Measurements from ENCODE around the gene ACAP2.
"Not testable (repeated sequence)": the region's sequence is repeated elsewhere in the genome, so short reads cannot be mapped to it uniquely, and the experiment has no call there.

Gene ACAP2

GRCh38 chr3:195291121-195291520, 151.7 kb downstream of the ACAP2 start:
- Histone ChIP-seq H3K79me1 (replicated peaks; ENCODE audit: low read length, poor library complexity, severe bottlenecking) (peaks cover 2% of the 10 kb centered on the region), H2BK5ac (ENCODE audit: low read depth, low read length, poor library complexity, severe bottlenecking) (no peak overlapping the region), H3K4ac (ENCODE audit: low read depth in 1 of 2, low read length in 2 of 2) (no peak overlapping the region), H2BK120ac (ENCODE audit: low read depth, low read length) (no peak overlapping the region), H3K27me3 (ENCODE audit: control insufficient read depth in 1 of 2, insufficient read depth in 1 of 2, low read length in 2 of 2) (no peaks in the 10 kb centered on the region), H3K9me3 (ENCODE audit: control insufficient read depth, low read length) (no peaks in the 10 kb centered on the region), H3K18ac (ENCODE audit: low read depth in 1 of 2, low read length in 2 of 2) (no peak overlapping the region), H3K27ac (ENCODE audit: low read length, poor library complexity, severe bottlenecking) (no peak overlapping the region), H4K8ac (ENCODE audit: low read length) (no peak overlapping the region), H3K23ac (ENCODE audit: low read length in 2 of 2) (no peak overlapping the region), H3K4me3 (ENCODE audit: insufficient read depth in 1 of 2, low read depth in 1 of 2, low read length in 2 of 2) (no peak overlapping the region), H3K4me2 (ENCODE audit: low read length, poor library complexity, severe bottlenecking) (no peak overlapping the region), H3K9ac (ENCODE audit: low read length) (no peak overlapping the region), H2BK12ac (ENCODE audit: low read length in 2 of 2) (no peak overlapping the region), H2AFZ (ENCODE audit: low read depth, low read length) (no peak overlapping the region), H3K14ac (ENCODE audit: low read length in 2 of 2) (no peak overlapping the region), H2BK15ac (ENCODE audit: low read depth, poor library complexity, severe bottlenecking) (no peak overlapping the region), H4K91ac (ENCODE audit: low read length) (no peak overlapping the region), H3K4me1 (ENCODE audit: control insufficient read depth, insufficient read depth, low read depth, low read length) (no peaks in the 10 kb centered on the region), H2AK5ac (ENCODE audit: low read length, severe bottlenecking) (no peak overlapping the region), H3K36me3 (ENCODE audit: control insufficient read depth in 1 of 2, insufficient read depth in 2 of 2, low read depth in 1 of 2, low read length in 2 of 2) (peaks cover 14 to 77% of the 10 kb centered on the region in 2 experiments)
- no CpG with 5 or more reads among the region's 1 CpG for WGBS
- no peak for DNase-seq

- H3K4me2 ChIP-seq (ENCODE audit: low read length, poor library complexity, severe bottlenecking); H2BK120ac ChIP-seq (ENCODE audit: low read depth, low read length); H3K9ac ChIP-seq (ENCODE audit: low read length); DNase-seq; H3K18ac ChIP-seq (ENCODE audit: low read depth in 1 of 2, low read length in 2 of 2); H2BK15ac ChIP-seq (ENCODE audit: low read depth, poor library complexity, severe bottlenecking); H2BK12ac ChIP-seq (ENCODE audit: low read length in 2 of 2); H3K9me3 ChIP-seq (ENCODE audit: control insufficient read depth, low read length); H3K23ac ChIP-seq (ENCODE audit: low read length in 2 of 2); H4K91ac ChIP-seq (ENCODE audit: low read length); H2AFZ ChIP-seq (ENCODE audit: low read depth, low read length); H2AK5ac ChIP-seq (ENCODE audit: low read length, severe bottlenecking); H3K79me1 ChIP-seq (replicated peaks; ENCODE audit: low read length, poor library complexity, severe bottlenecking); H3K4ac ChIP-seq (ENCODE audit: low read depth in 1 of 2, low read length in 2 of 2); H3K14ac ChIP-seq (ENCODE audit: low read length in 2 of 2); H4K8ac ChIP-seq (ENCODE audit: low read length); H3K4me1 ChIP-seq (ENCODE audit: control insufficient read depth, insufficient read depth, low read depth, low read length); H2BK5ac ChIP-seq (ENCODE audit: low read depth, low read length, poor library complexity, severe bottlenecking); H3K27ac ChIP-seq (ENCODE audit: low read length, poor library complexity, severe bottlenecking); H3K4me3 ChIP-seq (ENCODE audit: insufficient read depth in 1 of 2, low read depth in 1 of 2, low read length in 2 of 2); H3K27me3 ChIP-seq (ENCODE audit: control insufficient read depth in 1 of 2, insufficient read depth in 1 of 2, low read length in 2 of 2): not testable (repeated sequence)
- WGBS, result 100% methylated on average over 1 of the region's 5 CpGs
- H3K36me3 ChIP-seq (ENCODE audit: control insufficient read depth in 1 of 2, insufficient read depth in 2 of 2, low read depth in 1 of 2, low read length in 2 of 2), result peaks cover 14 to 81% of the 10 kb centered on the region in 2 experiments
Measured at GRCh38 chr3:195290643-195291042, 152.2 kb downstream of the ACAP2 start.

DNA sequence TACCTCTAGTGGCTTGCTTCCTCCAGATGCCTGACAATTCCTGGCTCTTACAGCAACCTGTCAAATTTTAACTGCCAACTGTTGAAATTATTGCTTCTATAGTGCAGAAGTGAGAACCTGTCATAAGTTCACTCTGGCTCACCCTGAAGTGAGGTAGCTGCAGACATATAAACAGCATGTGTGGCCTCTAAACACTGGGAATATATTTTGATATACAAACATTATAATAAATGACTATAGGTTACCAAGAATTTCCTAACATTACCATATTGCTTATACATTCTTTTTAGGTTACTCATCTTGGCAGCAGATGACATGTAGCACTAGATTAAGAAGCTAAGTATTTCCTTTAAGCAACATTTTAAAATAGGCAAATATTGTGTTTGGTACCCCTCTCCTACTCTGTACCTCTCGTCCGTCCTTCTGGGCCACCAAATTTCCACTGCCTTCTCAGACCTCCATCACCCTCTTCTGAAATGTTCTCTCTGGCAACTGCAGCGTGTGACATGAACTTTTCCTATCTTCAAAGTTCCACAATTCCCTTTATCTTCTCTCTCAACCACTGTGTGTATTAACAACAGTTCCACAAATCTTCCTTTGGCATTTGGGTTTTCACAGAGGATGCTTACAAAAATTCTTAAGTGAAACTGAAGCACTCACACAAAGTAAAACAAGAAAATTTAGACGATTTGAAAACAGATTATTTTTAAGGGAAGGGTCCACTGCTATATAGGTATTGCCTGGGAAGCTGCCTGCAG, 156.5 kb downstream of the ACAP2 start:
- H3K36me3 ChIP-seq (ENCODE audit: control insufficient read depth in 1 of 2, insufficient read depth in 2 of 2, low read depth in 1 of 2, low read length in 2 of 2), result peaks cover 15 to 82% of the 10 kb centered on the region in 2 experiments

GRCh38 chr3:195285372-195285771, 157.4 kb downstream of the ACAP2 start:
- Histone ChIP-seq H3K79me1 (replicated peaks; ENCODE audit: low read length, poor library complexity, severe bottlenecking) (peaks cover 5% of the 10 kb centered on the region), H3K23ac (ENCODE audit: low read length in 2 of 2) (no peak overlapping the region), H3K4ac (ENCODE audit: low read depth in 1 of 2, low read length in 2 of 2) (no peak overlapping the region), H4K8ac (ENCODE audit: low read length) (no peak overlapping the region), H3K4me1 (ENCODE audit: control insufficient read depth, insufficient read depth, low read depth, low read length) (no peaks in the 10 kb centered on the region), H2BK120ac (ENCODE audit: low read depth, low read length) (no peak overlapping the region), H3K9ac (ENCODE audit: low read length) (no peak overlapping the region), H2BK12ac (ENCODE audit: low read length in 2 of 2) (no peak overlapping the region), H2BK15ac (ENCODE audit: low read depth, poor library complexity, severe bottlenecking) (no peak overlapping the region), H3K36me3 (ENCODE audit: control insufficient read depth in 1 of 2, insufficient read depth in 2 of 2, low read depth in 1 of 2, low read length in 2 of 2) (peaks cover 15 to 80% of the 10 kb centered on the region in 2 experiments), H2AFZ (ENCODE audit: low read depth, low read length) (no peak overlapping the region), H3K4me2 (ENCODE audit: low read length, poor library complexity, severe bottlenecking) (no peak overlapping the region), H3K14ac (ENCODE audit: low read length in 2 of 2) (no peak overlapping the region), H2BK5ac (ENCODE audit: low read depth, low read length, poor library complexity, severe bottlenecking) (no peak overlapping the region), H3K9me3 (ENCODE audit: control insufficient read depth, low read length) (no peaks in the 10 kb centered on the region), H2AK5ac (ENCODE audit: low read length, severe bottlenecking) (no peak overlapping the region), H4K91ac (ENCODE audit: low read length) (no peak overlapping the region), H3K18ac (ENCODE audit: low read depth in 1 of 2, low read length in 2 of 2) (no peak overlapping the region), H3K27ac (ENCODE audit: low read length, poor library complexity, severe bottlenecking) (no peak overlapping the region), H3K27me3 (ENCODE audit: control insufficient read depth in 1 of 2, insufficient read depth in 1 of 2, low read length in 2 of 2) (no peaks in the 10 kb centered on the region), H3K4me3 (ENCODE audit: insufficient read depth in 1 of 2, low read depth in 1 of 2, low read length in 2 of 2) (no peak overlapping the region)
- 100% methylated on average over 1 of the region's 3 CpGs for WGBS
- DNase-seq, result no peak

More for the DNA sequence above, 156.5 kb downstream of the ACAP2 start:
- Histone ChIP-seq H3K27me3 (ENCODE audit: control insufficient read depth in 1 of 2, insufficient read depth in 1 of 2, low read length in 2 of 2) (no peaks in the 10 kb centered on the region), H3K79me1 (replicated peaks; ENCODE audit: low read length, poor library complexity, severe bottlenecking) (peaks cover 5% of the 10 kb centered on the region), H3K4ac (ENCODE audit: low read depth in 1 of 2, low read length in 2 of 2) (no peak overlapping the region), H2BK15ac (ENCODE audit: low read depth, poor library complexity, severe bottlenecking) (no peak overlapping the region), H2BK12ac (ENCODE audit: low read length in 2 of 2) (no peak overlapping the region), H2BK120ac (ENCODE audit: low read depth, low read length) (no peak overlapping the region), H3K18ac (ENCODE audit: low read depth in 1 of 2, low read length in 2 of 2) (no peak overlapping the region), H4K91ac (ENCODE audit: low read length) (no peak overlapping the region), H3K4me1 (ENCODE audit: control insufficient read depth, insufficient read depth, low read depth, low read length) (no peaks in the 10 kb centered on the region), H2AFZ (ENCODE audit: low read depth, low read length) (no peak overlapping the region), H2AK5ac (ENCODE audit: low read length, severe bottlenecking) (no peak overlapping the region), H3K9me3 (ENCODE audit: control insufficient read depth, low read length) (no peaks in the 10 kb centered on the region), H4K8ac (ENCODE audit: low read length) (no peak overlapping the region), H3K9ac (ENCODE audit: low read length) (no peak overlapping the region), H3K14ac (ENCODE audit: low read length in 2 of 2) (no peak overlapping the region), H3K27ac (ENCODE audit: low read length, poor library complexity, severe bottlenecking) (no peak overlapping the region), H2BK5ac (ENCODE audit: low read depth, low read length, poor library complexity, severe bottlenecking) (no peak overlapping the region), H3K4me2 (ENCODE audit: low read length, poor library complexity, severe bottlenecking) (peak overlapping the region; percentile 18), H3K4me3 (ENCODE audit: insufficient read depth in 1 of 2, low read depth in 1 of 2, low read length in 2 of 2) (no peak overlapping the region), H3K23ac (ENCODE audit: low read length in 2 of 2) (no peak overlapping the region)
- peak; percentile 56 for DNase-seq
- WGBS, result 47% methylated on average over 3 of the region's 4 CpGs

Measured in mesenchymal stem cell (in vitro differentiated cells and primary cell).